Endodermal cell (in vitro differentiated cells): ENCODE data around the gene FMNL2. TPM values are rescaled to one million over a fixed set of nuclear protein-coding genes. Genes with fewer than 3 reads are reported as not detected.

Experiments
- DNase-seq: peaks from one replicate; pipeline ENCODE4 v3.0.0-alpha.2; 2017
- H3K27ac ChIP-seq: 2 replicates; pipeline ENCODE4 v1.5.1; 2013; ENCODE audit warnings: mild to moderate bottlenecking, low read depth, low read length, moderate library complexity
- H3K27me3 ChIP-seq: 2 replicates; pipeline ENCODE4 v1.6.1; 2013; ENCODE audit warnings: mild to moderate bottlenecking, low read length, moderate library complexity; ENCODE audit not compliant: insufficient read depth, control insufficient read depth, poor library complexity, severe bottlenecking
- H3K36me3 ChIP-seq: 2 replicates; pipeline ENCODE4 v1.7.0; 2013; ENCODE audit warnings: mild to moderate bottlenecking, low read length, moderate library complexity; ENCODE audit not compliant: control insufficient read depth, insufficient read depth
- H3K4me1 ChIP-seq: one replicate; pipeline ENCODE4 v1.7.0; 2013; ENCODE audit warnings: low read length; ENCODE audit not compliant: control insufficient read depth, insufficient read depth
- H3K4me3 ChIP-seq: 2 replicates; pipeline ENCODE4 v1.5.1; 2013; ENCODE audit warnings: mild to moderate bottlenecking, low read length, moderate library complexity
- H3K9ac ChIP-seq: 2 replicates; pipeline ENCODE4 v1.6.1; 2013; ENCODE audit warnings: mild to moderate bottlenecking, low read length, moderate library complexity; ENCODE audit not compliant: poor library complexity, severe bottlenecking; ENCODE audit errors: extremely low read depth
- H3K9me3 ChIP-seq: 2 replicates; pipeline ENCODE4 v1.6.1; 2013; ENCODE audit warnings: mild to moderate bottlenecking, low read length, moderate library complexity; ENCODE audit not compliant: control insufficient read depth
- H3K27ac Mint-ChIP-seq: 2 replicates; pipeline ENCODE4 v1.8.0; 2020; ENCODE audit warnings: mixed read lengths
- H3K27me3 Mint-ChIP-seq: 2 replicates; pipeline ENCODE4 v1.8.0; 2021; ENCODE audit warnings: mild to moderate bottlenecking, mixed read lengths; ENCODE audit not compliant: insufficient read depth
- H3K36me3 Mint-ChIP-seq: 2 replicates; pipeline ENCODE4 v1.8.0; 2020; ENCODE audit warnings: low read depth, mixed read lengths
- H3K4me1 Mint-ChIP-seq: 2 replicates; pipeline ENCODE4 v1.8.0; 2020; ENCODE audit warnings: mixed read lengths
- H3K4me3 Mint-ChIP-seq: 2 replicates; pipeline ENCODE4 v1.8.0; 2020; ENCODE audit warnings: mild to moderate bottlenecking, moderate library complexity, mixed read lengths
- H3K9me3 Mint-ChIP-seq: 2 replicates; pipeline ENCODE4 v1.8.0; 2020; ENCODE audit warnings: mild to moderate bottlenecking, mixed read lengths
- WGBS, 2 experiments: methylation state at CpG; one replicate each; pipeline versions ENCODE4 v1.1.5 to v1.1.7; 2013; ENCODE audit warnings: missing lambda C conversion rate in 2 of 2, mixed read lengths in 1 of 2; ENCODE audit not compliant: insufficient coverage in 1 of 2, insufficient read length in 1 of 2; 5-methylcytosine and 5-hydroxymethylcytosine counted together
- total RNA-seq, 2 donors: library from RNA; stranded (reverse); fragmentation: NEBNext Ultra II Directional in 1 of 2; extraction: Animal tissue kit (Norgen Biotek cat#: 25700) in 1 of 2; gene quantifications; 2 replicates in 1 of 2; 3 replicates in 1 of 2; pipeline ENCODE4 v1.2.1, GENCODE V29; 2021
- TF ChIP-seq, protein P1 (sequence below): fragments of 200-600 bp; sonication (generic); conservative IDR thresholded peaks from 2 replicates; pipeline ENCODE4 v1.5.0; 2021; ENCODE audit warnings: antibody characterized with exemption, mild to moderate bottlenecking

Gene FMNL2
- total RNA-seq, 2 donors from 2014 or later, result 49.4 to 51.8 TPM

DNA sequence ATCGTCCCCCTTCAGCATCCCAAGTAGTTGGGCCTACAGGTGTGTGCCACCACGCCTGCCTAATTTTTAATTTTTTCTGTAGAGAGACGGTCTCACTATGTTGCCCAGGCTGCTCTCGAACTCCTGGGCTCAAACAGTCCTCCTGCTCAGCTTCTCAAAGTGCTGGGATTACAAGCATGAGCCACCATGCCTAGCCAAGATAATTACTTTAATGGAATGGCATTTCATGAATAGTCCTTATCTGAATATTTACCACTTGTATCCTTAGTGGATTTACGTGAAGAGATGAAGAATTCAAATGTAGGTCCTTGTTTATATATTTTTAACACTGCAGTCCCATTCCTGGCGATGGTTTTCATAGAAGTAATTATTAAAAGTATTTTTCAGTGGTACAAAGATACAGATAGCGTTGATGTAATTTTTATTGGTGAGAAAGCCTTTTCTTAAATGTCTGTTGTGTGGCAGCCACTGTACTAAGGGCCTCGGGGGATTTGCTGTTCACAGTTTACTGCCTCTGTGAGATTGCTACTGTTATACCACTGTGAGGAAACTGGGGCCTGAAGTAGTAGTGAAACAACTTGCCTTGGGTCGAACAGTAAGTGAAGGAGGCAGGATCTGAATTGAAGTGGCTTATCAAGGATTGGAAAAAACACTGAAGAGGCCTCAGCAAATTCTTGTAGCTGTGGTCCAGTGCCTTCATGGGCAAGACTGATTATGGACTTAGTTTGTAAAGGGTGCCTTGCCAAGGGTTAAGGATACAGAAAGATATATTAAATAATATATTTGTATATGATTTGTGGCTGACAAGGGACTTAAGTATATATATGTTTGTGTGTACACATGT is 231.1 kb downstream of the FMNL2 start:
- Histone ChIP-seq H3K4me1 (no peaks in the 10 kb centered on the region), H3K27me3 (no peaks in the 10 kb centered on the region), H3K36me3 (peaks cover 16% of the 10 kb centered on the region), H3K9me3 (no peaks in the 10 kb centered on the region), H3K27ac (no peak overlapping the region), H3K9ac (no peak overlapping the region), H3K4me3 (no peak overlapping the region)
- Mint-ChIP-seq H3K27me3 (no peaks in the 10 kb centered on the region), H3K36me3 (peaks cover 20% of the 10 kb centered on the region), H3K27ac (no peak overlapping the region), H3K4me3 (no peak overlapping the region), H3K4me1 (peaks cover 18% of the 10 kb centered on the region), H3K9me3 (no peaks in the 10 kb centered on the region)
- TF ChIP-seq, protein P1, sequence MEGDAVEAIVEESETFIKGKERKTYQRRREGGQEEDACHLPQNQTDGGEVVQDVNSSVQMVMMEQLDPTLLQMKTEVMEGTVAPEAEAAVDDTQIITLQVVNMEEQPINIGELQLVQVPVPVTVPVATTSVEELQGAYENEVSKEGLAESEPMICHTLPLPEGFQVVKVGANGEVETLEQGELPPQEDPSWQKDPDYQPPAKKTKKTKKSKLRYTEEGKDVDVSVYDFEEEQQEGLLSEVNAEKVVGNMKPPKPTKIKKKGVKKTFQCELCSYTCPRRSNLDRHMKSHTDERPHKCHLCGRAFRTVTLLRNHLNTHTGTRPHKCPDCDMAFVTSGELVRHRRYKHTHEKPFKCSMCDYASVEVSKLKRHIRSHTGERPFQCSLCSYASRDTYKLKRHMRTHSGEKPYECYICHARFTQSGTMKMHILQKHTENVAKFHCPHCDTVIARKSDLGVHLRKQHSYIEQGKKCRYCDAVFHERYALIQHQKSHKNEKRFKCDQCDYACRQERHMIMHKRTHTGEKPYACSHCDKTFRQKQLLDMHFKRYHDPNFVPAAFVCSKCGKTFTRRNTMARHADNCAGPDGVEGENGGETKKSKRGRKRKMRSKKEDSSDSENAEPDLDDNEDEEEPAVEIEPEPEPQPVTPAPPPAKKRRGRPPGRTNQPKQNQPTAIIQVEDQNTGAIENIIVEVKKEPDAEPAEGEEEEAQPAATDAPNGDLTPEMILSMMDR, result no peak
- DNase-seq, result no peak
- 91 to 92% methylated on average over 6 to 9 of the region's 9 CpGs for WGBS, 2 experiments

GRCh38 chr2:152566728-152567069 is 231.7 kb downstream of the FMNL2 start:
- Histone ChIP-seq H3K27me3 (no peaks in the 10 kb centered on the region), H3K36me3 (peaks cover 13% of the 10 kb centered on the region), H3K4me3 (no peak overlapping the region), H3K4me1 (no peaks in the 10 kb centered on the region), H3K9ac (no peak overlapping the region), H3K9me3 (no peaks in the 10 kb centered on the region), H3K27ac (no peak overlapping the region)
- Mint-ChIP-seq H3K27me3 (no peaks in the 10 kb centered on the region), H3K9me3 (no peaks in the 10 kb centered on the region), H3K4me3 (no peak overlapping the region), H3K4me1 (peaks cover 22% of the 10 kb centered on the region), H3K27ac (no peak overlapping the region), H3K36me3 (peaks cover 16% of the 10 kb centered on the region)
- no peak for DNase-seq
- TF ChIP-seq, protein P1, result no peak
- WGBS, 2 experiments, result 89 to 93% methylated on average over 5 of the region's 5 CpGs

- H3K4me3 ChIP-seq, result no peak overlapping the region
- Mint-ChIP-seq H3K27ac (no peak overlapping the region), H3K4me1 (peaks cover 33% of the 10 kb centered on the region), H3K27me3 (no peaks in the 10 kb centered on the region), H3K36me3 (peaks cover 10% of the 10 kb centered on the region), H3K4me3 (no peak overlapping the region), H3K9me3 (no peaks in the 10 kb centered on the region)
- H3K27me3 ChIP-seq, result no peaks in the 10 kb centered on the region
- TF ChIP-seq, protein P1, result no peak
- H3K4me1 ChIP-seq, result no peaks in the 10 kb centered on the region
- H3K9me3 ChIP-seq, result no peaks in the 10 kb centered on the region
- no peaks in the 10 kb centered on the region for H3K36me3 ChIP-seq
- no peak overlapping the region for H3K27ac ChIP-seq
- no peak overlapping the region for H3K9ac ChIP-seq
- 69 to 95% methylated on average over 2 to 3 of the region's 3 CpGs for WGBS, 2 experiments
- DNase-seq, result no peak
Observed at GRCh38 chr2:152568531-152568930, 233.6 kb downstream of the FMNL2 start.
